ENCODE measurements around the gene TGFBI.

DNA sequence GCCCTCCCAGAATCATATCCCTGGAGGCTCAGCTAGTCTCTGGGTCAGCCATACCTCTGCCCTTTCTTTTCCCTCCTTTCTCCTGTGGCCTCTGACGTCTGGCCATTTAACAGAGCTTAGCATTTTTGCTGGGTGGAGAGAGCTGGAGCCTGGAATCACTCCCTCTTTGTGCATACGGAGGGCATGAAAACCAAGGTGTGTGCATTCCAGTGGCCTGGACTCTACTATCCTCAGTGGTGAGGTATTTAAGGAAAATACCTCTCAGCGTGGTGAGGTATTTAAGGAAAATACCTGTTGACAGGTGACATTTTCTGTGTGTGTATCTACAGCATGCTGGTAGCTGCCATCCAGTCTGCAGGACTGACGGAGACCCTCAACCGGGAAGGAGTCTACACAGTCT is 27.5 kb downstream of the TGFBI start:
- TF ChIP-seq POLR2AphosphoS5 (IDR thresholded peaks at IDR 0.05; ENCODE audit: insufficient read depth in 1 of 2, low read depth in 1 of 2) (no peak), CTCF (IDR thresholded peaks at IDR 0.05) (no peak), POLR2A (IDR thresholded peaks at IDR 0.05) (no peak)
